GM12872 (cell line): Measurements from ENCODE around the gene DDX43.

ENCODE experiments used
- CTCF ChIP-seq: IDR thresholded peaks from 3 replicates; pipeline ENCODE4 v1.5.1; 2011; ENCODE audit warnings: low read depth, mild to moderate bottlenecking, low read length, moderate library complexity; ENCODE audit not compliant: insufficient read depth

Gene DDX43

GRCh38 chr6:73363537-73363875 lies 31.1 kb upstream of the DDX43 start:
- no peak for TF ChIP-seq CTCF

- no peak for TF ChIP-seq CTCF
These were observed 30.5 kb upstream of the DDX43 start for GRCh38 chr6:73364121-73364520.

- no peak for TF ChIP-seq CTCF
These were observed 30.1 kb upstream of the DDX43 start for GRCh38 chr6:73364549-73364948.

- no peak for TF ChIP-seq CTCF
These were observed 26.8 kb upstream of the DDX43 start for GRCh38 chr6:73367761-73368355.

GRCh38 chr6:73368675-73369074 lies 26.0 kb upstream of the DDX43 start:
- no peak for TF ChIP-seq CTCF

GRCh38 chr6:73369157-73369556 lies 25.5 kb upstream of the DDX43 start:
- TF ChIP-seq CTCF: no peak

- no peak for TF ChIP-seq CTCF
These were observed 25.1 kb upstream of the DDX43 start, which contains the start of gene OOEP for GRCh38 chr6:73369563-73369962. Gene OOEP (minus strand): TSS chr6:73369897. CDS start chr6:73369792, 105 bp downstream.
